Muscle layer of colon (tissue), 2 donors: Measurements from ENCODE around the gene EFNA5.

Experiments
- H3K27ac ChIP-seq: one replicate; pipeline ENCODE4 v1.7.0; 2013; ENCODE audit warnings: low read depth, mild to moderate bottlenecking, low read length, moderate library complexity
- H3K27me3 ChIP-seq, 2 donors: one replicate each; pipeline ENCODE4 v1.7.0; 2013; ENCODE audit warnings: low read length in 2 of 2, mild to moderate bottlenecking in 2 of 2; ENCODE audit not compliant: insufficient read depth in 2 of 2, control insufficient read depth in 1 of 2
- H3K36me3 ChIP-seq: one replicate; pipeline ENCODE4 v1.7.0; 2013; ENCODE audit warnings: mild to moderate bottlenecking, low read length; ENCODE audit not compliant: insufficient read depth
- H3K4me1 ChIP-seq: one replicate; pipeline ENCODE4 v1.7.0; 2013; ENCODE audit warnings: mild to moderate bottlenecking, low read length; ENCODE audit not compliant: insufficient read depth
- H3K4me3 ChIP-seq, 2 donors: one replicate each; pipeline ENCODE4 v1.7.0; 2013; ENCODE audit warnings: low read length in 2 of 2, low read depth in 1 of 2, mild to moderate bottlenecking in 1 of 2, moderate library complexity in 1 of 2
- H3K9ac ChIP-seq: one replicate; pipeline ENCODE4 v1.7.0; 2013; ENCODE audit warnings: low read length
- H3K9me3 ChIP-seq: one replicate; pipeline ENCODE4 v1.7.0; 2013; ENCODE audit warnings: mild to moderate bottlenecking, low read length
- donor health status: abdominal sarcoma.
- donor health status: Adenocarcinoma of cecum.

The EFNA5 gene

DNA sequence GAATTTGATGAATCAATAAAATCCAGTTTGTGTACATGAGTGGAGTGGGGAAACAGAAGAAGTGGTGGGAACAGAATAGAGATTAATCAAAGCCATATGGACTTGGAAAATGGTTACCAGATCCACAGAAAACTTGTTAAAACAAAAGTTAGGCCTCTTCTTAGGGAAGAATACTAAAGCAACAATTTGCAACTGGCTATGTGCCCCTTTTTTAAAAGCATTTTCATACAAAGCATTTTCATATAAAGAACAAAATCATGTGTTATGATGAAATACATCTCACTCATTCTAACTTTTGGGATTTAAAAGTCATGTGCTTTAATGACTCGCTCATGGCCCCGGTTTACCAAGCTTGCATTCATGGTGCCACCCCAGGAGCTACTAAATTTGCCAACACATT lies 276.9 kb downstream of the EFNA5 start:
- H3K4me1 ChIP-seq, result peaks cover 7% of the 10 kb centered on the region
- H3K27me3 ChIP-seq, result no peaks in the 10 kb centered on the region
- H3K36me3 ChIP-seq, result no peaks in the 10 kb centered on the region
- no peak overlapping the region for H3K27ac ChIP-seq
- H3K4me3 ChIP-seq, result no peak overlapping the region
- H3K9me3 ChIP-seq, result no peaks in the 10 kb centered on the region
- H3K9ac ChIP-seq, result no peak overlapping the region

DNA sequence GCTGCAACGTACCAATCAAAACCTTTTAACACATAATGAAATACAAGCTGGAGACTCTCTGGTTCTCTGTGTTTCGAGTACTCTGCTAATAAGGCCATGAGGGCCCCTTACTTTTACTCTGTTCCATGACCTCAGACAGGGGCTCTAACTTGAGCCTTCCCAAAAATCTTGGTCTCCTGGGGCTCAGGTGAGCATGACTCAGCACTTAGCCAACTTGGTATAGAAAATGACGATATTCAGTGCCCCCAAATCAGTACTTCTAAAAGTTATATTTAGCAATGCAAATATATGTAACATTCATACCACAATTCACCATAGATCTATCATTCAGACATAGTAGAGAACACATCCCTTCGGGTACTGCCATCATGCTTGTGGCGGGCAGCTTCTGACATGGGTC lies 278.9 kb downstream of the EFNA5 start:
- H3K4me3 ChIP-seq, result no peak overlapping the region
- H3K4me1 ChIP-seq, result peaks cover 18% of the 10 kb centered on the region
- H3K9ac ChIP-seq, result no peak overlapping the region
- no peaks in the 10 kb centered on the region for H3K36me3 ChIP-seq
- no peaks in the 10 kb centered on the region for H3K9me3 ChIP-seq
- no peaks in the 10 kb centered on the region for H3K27me3 ChIP-seq
- H3K27ac ChIP-seq, result no peak overlapping the region

- no peaks in the 10 kb centered on the region for H3K36me3 ChIP-seq
- no peaks in the 10 kb centered on the region for H3K9me3 ChIP-seq
- no peak overlapping the region for H3K9ac ChIP-seq
- no peaks in the 10 kb centered on the region for H3K27me3 ChIP-seq
- H3K4me1 ChIP-seq, result peaks cover 18% of the 10 kb centered on the region
- H3K4me3 ChIP-seq, result no peak overlapping the region
- no peak overlapping the region for H3K27ac ChIP-seq
These were observed 281.0 kb downstream of the EFNA5 start for GRCh38 chr5:107389775-107390148.

- Histone ChIP-seq H3K27ac (no peak overlapping the region), H3K4me3 (no peak overlapping the region), H3K36me3 (no peaks in the 10 kb centered on the region), H3K9ac (no peak overlapping the region), H3K4me1 (peaks cover 18% of the 10 kb centered on the region), H3K27me3 (no peaks in the 10 kb centered on the region), H3K9me3 (no peaks in the 10 kb centered on the region)
These were observed 281.5 kb downstream of the EFNA5 start for GRCh38 chr5:107389130-107389774.

DNA sequence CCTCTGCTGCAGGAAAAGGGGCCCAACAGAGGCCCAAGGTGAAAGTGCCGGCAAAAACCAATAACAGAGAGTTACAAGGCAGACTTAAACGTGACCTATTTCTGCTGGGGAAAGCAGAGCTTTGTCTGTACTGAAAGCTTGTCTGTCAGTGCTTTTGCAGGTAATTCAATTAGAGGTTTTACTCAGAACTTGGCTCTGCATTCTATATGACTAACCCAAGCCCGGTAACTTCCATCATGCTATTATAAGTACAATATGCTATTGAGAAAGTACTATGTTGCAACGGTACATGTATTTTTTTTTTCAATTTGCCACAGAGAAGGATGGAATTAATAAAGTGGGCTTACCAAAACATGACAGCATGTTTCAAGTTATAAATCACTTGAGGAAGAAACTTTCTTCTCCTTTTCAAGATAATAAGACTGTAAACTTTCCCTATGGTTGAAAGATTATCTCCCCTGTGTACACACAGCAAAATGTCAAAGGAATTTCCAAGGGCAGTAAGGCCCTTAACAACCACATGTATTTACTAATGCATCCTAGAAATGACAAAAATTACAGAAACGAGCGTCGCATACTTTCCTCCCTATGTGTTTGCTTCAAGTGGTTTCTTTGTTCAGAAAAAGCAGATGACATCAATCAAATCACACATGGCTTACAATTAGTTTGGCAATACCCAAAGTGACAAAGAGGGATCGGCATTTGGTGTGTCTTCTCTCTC lies 282.4 kb downstream of the EFNA5 start:
- no peaks in the 10 kb centered on the region for H3K27me3 ChIP-seq
- no peaks in the 10 kb centered on the region for H3K36me3 ChIP-seq
- H3K27ac ChIP-seq, result no peak overlapping the region
- no peaks in the 10 kb centered on the region for H3K9me3 ChIP-seq
- H3K4me3 ChIP-seq, result no peak overlapping the region
- H3K4me1 ChIP-seq, result peaks cover 18% of the 10 kb centered on the region
- H3K9ac ChIP-seq, result no peak overlapping the region

DNA sequence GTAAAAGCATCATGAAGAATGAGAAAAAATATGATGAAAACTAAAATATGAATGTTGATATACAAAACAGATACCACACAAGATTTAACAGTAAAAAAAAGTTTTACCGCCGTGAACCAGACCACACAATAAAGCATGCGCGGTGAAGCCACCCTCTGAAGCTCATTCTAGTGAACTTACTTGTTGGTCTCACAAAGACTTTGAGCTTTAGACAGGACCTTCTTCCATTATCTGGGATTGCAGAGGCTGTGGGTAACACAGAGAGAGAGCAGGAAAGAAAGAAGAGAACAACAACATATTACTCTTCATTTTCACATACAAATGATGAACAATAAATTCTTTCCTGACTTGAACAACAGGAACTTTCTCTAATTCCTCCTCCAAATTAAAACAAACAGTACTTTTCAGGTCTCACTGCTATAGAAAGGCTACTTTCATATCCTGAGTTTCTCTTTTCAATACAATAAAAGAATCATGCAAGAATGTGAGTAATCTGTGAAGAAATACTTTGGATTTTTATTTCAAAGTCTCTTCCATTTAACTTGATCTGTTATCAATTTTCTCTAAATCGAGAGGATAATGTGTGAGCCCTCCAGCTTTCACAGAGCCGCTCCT lies 283.1 kb downstream of the EFNA5 start:
- Histone ChIP-seq H3K27me3 (no peaks in the 10 kb centered on the region), H3K4me3 (no peak overlapping the region), H3K36me3 (no peaks in the 10 kb centered on the region), H3K9ac (no peak overlapping the region), H3K9me3 (no peaks in the 10 kb centered on the region), H3K4me1 (peaks cover 18% of the 10 kb centered on the region), H3K27ac (no peak overlapping the region)

DNA sequence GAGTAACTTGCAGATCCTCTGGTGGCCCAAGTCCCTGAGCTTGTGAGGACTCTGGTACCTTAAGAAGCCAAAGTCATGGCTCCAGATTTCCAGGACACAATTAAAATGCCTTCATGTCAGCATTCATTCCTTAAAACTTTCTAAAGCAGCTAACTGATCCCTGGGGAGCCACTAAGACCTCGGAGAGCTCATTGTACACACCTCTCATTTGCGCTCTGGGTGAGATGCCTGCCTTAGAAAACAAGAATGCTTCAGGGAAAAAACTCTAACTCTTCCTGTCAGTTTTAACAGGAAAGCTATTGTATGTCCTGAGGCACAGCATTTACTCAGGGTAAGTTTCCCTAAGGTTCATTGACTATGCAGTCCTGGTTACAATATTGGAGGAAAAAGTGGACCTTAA lies 285.0 kb downstream of the EFNA5 start:
- Histone ChIP-seq H3K9ac (no peak overlapping the region), H3K9me3 (no peaks in the 10 kb centered on the region), H3K4me1 (peaks cover 18% of the 10 kb centered on the region), H3K4me3 (no peak overlapping the region), H3K27me3 (no peaks in the 10 kb centered on the region), H3K27ac (no peak overlapping the region), H3K36me3 (no peaks in the 10 kb centered on the region)

GRCh38 chr5:107384256-107384655 lies 286.5 kb downstream of the EFNA5 start:
- H3K4me1 ChIP-seq, result peaks cover 16% of the 10 kb centered on the region

GRCh38 chr5:107383414-107383813 lies 287.3 kb downstream of the EFNA5 start:
- no peak overlapping the region for H3K4me3 ChIP-seq
- H3K9me3 ChIP-seq, result no peaks in the 10 kb centered on the region
- H3K9ac ChIP-seq, result no peak overlapping the region
- no peaks in the 10 kb centered on the region for H3K36me3 ChIP-seq
- peaks cover 7% of the 10 kb centered on the region for H3K4me1 ChIP-seq
- no peaks in the 10 kb centered on the region for H3K27me3 ChIP-seq
- no peak overlapping the region for H3K27ac ChIP-seq

More at GRCh38 chr5:107384256-107384655, 286.5 kb downstream of the EFNA5 start:
- H3K36me3 ChIP-seq, result no peaks in the 10 kb centered on the region
- no peaks in the 10 kb centered on the region for H3K27me3 ChIP-seq
- H3K4me3 ChIP-seq, result no peak overlapping the region
- no peak overlapping the region for H3K27ac ChIP-seq
- H3K9me3 ChIP-seq, result no peaks in the 10 kb centered on the region
- no peak overlapping the region for H3K9ac ChIP-seq

DNA sequence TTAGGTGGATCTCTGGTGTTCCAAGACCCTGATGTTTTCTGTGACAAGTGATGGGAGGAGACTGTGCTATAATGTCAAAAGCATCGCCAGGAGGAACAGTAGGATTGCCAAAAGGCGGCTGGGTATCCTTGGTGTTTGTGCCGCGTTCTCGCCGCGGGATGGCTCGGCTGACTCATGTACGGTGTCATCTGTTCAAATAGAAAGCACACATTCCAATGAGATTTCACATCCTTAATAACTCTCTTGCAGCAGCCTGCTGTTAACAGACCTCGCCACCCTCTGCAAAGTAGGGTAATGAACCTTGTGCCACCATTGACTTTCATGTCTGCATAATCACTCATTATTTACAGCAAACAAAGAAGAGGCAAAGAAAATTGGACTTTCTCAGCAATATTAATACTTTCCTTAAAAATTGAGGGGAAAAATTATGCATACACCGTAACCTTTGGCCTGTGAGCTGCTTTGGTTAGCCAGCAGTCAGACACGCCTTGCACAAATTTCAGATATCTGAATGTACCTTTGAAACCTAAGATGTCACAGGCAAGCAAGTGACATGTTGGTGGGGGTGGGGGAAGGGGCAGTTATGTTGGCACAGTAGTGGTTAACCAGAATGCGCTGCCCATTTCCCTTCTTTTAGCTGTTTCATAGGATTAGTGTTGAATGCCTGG lies 289.4 kb downstream of the EFNA5 start:
- Histone ChIP-seq H3K4me3 (no peak overlapping the region), H3K4me1 (no peaks in the 10 kb centered on the region), H3K9me3 (no peaks in the 10 kb centered on the region), H3K27ac (no peak overlapping the region), H3K9ac (no peak overlapping the region), H3K27me3 (no peaks in the 10 kb centered on the region), H3K36me3 (no peaks in the 10 kb centered on the region)

- no peaks in the 10 kb centered on the region for H3K9me3 ChIP-seq
- H3K36me3 ChIP-seq, result no peaks in the 10 kb centered on the region
- no peaks in the 10 kb centered on the region for H3K27me3 ChIP-seq
- H3K4me1 ChIP-seq, result no peaks in the 10 kb centered on the region
- H3K4me3 ChIP-seq, result no peak overlapping the region
- H3K9ac ChIP-seq, result no peak overlapping the region
- no peak overlapping the region for H3K27ac ChIP-seq
These were observed 290.1 kb downstream of the EFNA5 start for GRCh38 chr5:107380654-107381053.
